ENCODE results near the gene CCDC187. TPM values are rescaled to one million over a fixed set of nuclear protein-coding genes. Genes with fewer than 3 reads are reported as not detected.

CCDC187 gene
- total RNA-seq, 1 experiment from 2014 or later: 0.04 TPM

GRCh38 chr9:136226680-136227407 lies 77.0 kb downstream of the CCDC187 start:
- peaks cover 17% of the 10 kb centered on the region for H3K36me3 Mint-ChIP-seq
- H3K27me3 Mint-ChIP-seq (ENCODE audit: low read depth): no peaks in the 10 kb centered on the region
- H3K4me1 Mint-ChIP-seq: peaks cover 2% of the 10 kb centered on the region; the same call in 1 of the 2 replicates
- CTCF ChIA-PET: interaction anchor here (0.8 to 2.8 kb wide), 8 partner anchors 15 to 174 kb away, joined by 3 to 9 read pairs (median 3); partner anchors contain the start of gene DNLZ
- POLR2A ChIA-PET: no interaction called here
- H3K9me3 Mint-ChIP-seq: no peaks in the 10 kb centered on the region
- ATAC-seq (no peak; the same call in 1 of the 2 replicates), DNase-seq (ENCODE audit: low spot score) (no peak)
- no peak for TF ChIP-seq ZNF317 (CRISPR knock-in tag; IDR thresholded peaks at IDR 0.05; ENCODE audit: borderline replicate concordance, low read depth)
- 0 out of 2 replicates have a peak, but pooled peaks have one; percentile 21 for TF ChIP-seq FOXP1 (CRISPR knock-in tag; IDR thresholded peaks at IDR 0.05; ENCODE audit: borderline replicate concordance)
- H3K4me3 Mint-ChIP-seq: no peak overlapping the region
- H3K27ac Mint-ChIP-seq: peak overlapping the region; percentile 41

GRCh38 chr9:136225748-136226679 lies 77.9 kb downstream of the CCDC187 start:
- H3K36me3 Mint-ChIP-seq: peaks cover 17% of the 10 kb centered on the region
- peaks cover 2% of the 10 kb centered on the region; the same call in 1 of the 2 replicates for H3K4me1 Mint-ChIP-seq
- TF ChIP-seq GABPB1 (CRISPR knock-in tag; IDR thresholded peaks at IDR 0.05) (no peak), ELF4 (CRISPR knock-in tag; IDR thresholded peaks at IDR 0.05; ENCODE audit: low read depth) (no peak), E2F1 (CRISPR knock-in tag; IDR thresholded peaks at IDR 0.05) (no peak), SMAD3 (CRISPR knock-in tag; IDR thresholded peaks at IDR 0.05; ENCODE audit: borderline replicate concordance) (no peak), NFATC4 (CRISPR knock-in tag; IDR thresholded peaks at IDR 0.05) (no peak), MAX (CRISPR knock-in tag; IDR thresholded peaks at IDR 0.05) (no peak), FOXJ3 (CRISPR knock-in tag; IDR thresholded peaks at IDR 0.05; ENCODE audit: borderline replicate concordance) (no peak), ZNF232 (CRISPR knock-in tag; IDR thresholded peaks at IDR 0.05) (no peak), ZMAT4 (CRISPR knock-in tag; IDR thresholded peaks at IDR 0.05) (no peak), CTCF (IDR thresholded peaks at IDR 0.05) (peak; percentile 81), RELA (CRISPR knock-in tag; IDR thresholded peaks at IDR 0.05; ENCODE audit: borderline replicate concordance) (no peak), HMGXB4 (CRISPR knock-in tag; IDR thresholded peaks at IDR 0.05) (0 out of 2 replicates have a peak, but pooled peaks have one; percentile 26), HMGA2 (CRISPR knock-in tag; IDR thresholded peaks at IDR 0.05) (no peak), GTF2I (CRISPR knock-in tag; conservative IDR thresholded peaks at IDR 0.05) (no peak)
- TF ChIP-seq, protein P1, sequence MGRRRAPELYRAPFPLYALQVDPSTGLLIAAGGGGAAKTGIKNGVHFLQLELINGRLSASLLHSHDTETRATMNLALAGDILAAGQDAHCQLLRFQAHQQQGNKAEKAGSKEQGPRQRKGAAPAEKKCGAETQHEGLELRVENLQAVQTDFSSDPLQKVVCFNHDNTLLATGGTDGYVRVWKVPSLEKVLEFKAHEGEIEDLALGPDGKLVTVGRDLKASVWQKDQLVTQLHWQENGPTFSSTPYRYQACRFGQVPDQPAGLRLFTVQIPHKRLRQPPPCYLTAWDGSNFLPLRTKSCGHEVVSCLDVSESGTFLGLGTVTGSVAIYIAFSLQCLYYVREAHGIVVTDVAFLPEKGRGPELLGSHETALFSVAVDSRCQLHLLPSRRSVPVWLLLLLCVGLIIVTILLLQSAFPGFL (CRISPR knock-in tag; IDR thresholded peaks at IDR 0.05; ENCODE audit: borderline replicate concordance): no peak
- ATAC-seq (peak; percentile 96), DNase-seq (ENCODE audit: low spot score) (peak; percentile 89)
- ChIA-PET CTCF (interaction anchor here (0.8 to 2.8 kb wide), 8 partner anchors 16 to 173 kb away, joined by 3 to 9 read pairs (median 3); partner anchors contain the start of gene DNLZ), POLR2A (interaction anchor here (0.7 kb wide), 1 partner anchor 92 kb away, joined by 3 read pairs; no protein-coding TSS in a partner anchor)
- H3K9me3 Mint-ChIP-seq: no peaks in the 10 kb centered on the region
- peak overlapping the region; percentile 41 for H3K27ac Mint-ChIP-seq
- H3K27me3 Mint-ChIP-seq (ENCODE audit: low read depth): no peaks in the 10 kb centered on the region
- H3K4me3 Mint-ChIP-seq: no peak overlapping the region
